Endodermal cell (in vitro differentiated cells): ENCODE measurements around the gene ST3GAL5. TPM values are rescaled to one million over a fixed set of nuclear protein-coding genes. Genes with fewer than 3 reads are reported as not detected.

Experiments used
- DNase-seq: peaks from one replicate; pipeline ENCODE4 v3.0.0-alpha.2; 2017
- H3K27ac ChIP-seq: 2 replicates; pipeline ENCODE4 v1.5.1; 2013; ENCODE audit warnings: mild to moderate bottlenecking, low read depth, low read length, moderate library complexity
- H3K27me3 ChIP-seq: 2 replicates; pipeline ENCODE4 v1.6.1; 2013; ENCODE audit warnings: mild to moderate bottlenecking, low read length, moderate library complexity; ENCODE audit not compliant: insufficient read depth, control insufficient read depth, poor library complexity, severe bottlenecking
- H3K36me3 ChIP-seq: 2 replicates; pipeline ENCODE4 v1.7.0; 2013; ENCODE audit warnings: mild to moderate bottlenecking, low read length, moderate library complexity; ENCODE audit not compliant: control insufficient read depth, insufficient read depth
- H3K4me1 ChIP-seq: one replicate; pipeline ENCODE4 v1.7.0; 2013; ENCODE audit warnings: low read length; ENCODE audit not compliant: control insufficient read depth, insufficient read depth
- H3K4me3 ChIP-seq: 2 replicates; pipeline ENCODE4 v1.5.1; 2013; ENCODE audit warnings: mild to moderate bottlenecking, low read length, moderate library complexity
- H3K9ac ChIP-seq: 2 replicates; pipeline ENCODE4 v1.6.1; 2013; ENCODE audit warnings: mild to moderate bottlenecking, low read length, moderate library complexity; ENCODE audit not compliant: poor library complexity, severe bottlenecking; ENCODE audit errors: extremely low read depth
- H3K9me3 ChIP-seq: 2 replicates; pipeline ENCODE4 v1.6.1; 2013; ENCODE audit warnings: mild to moderate bottlenecking, low read length, moderate library complexity; ENCODE audit not compliant: control insufficient read depth
- H3K27ac Mint-ChIP-seq: 2 replicates; pipeline ENCODE4 v1.8.0; 2020; ENCODE audit warnings: mixed read lengths
- H3K27me3 Mint-ChIP-seq: 2 replicates; pipeline ENCODE4 v1.8.0; 2021; ENCODE audit warnings: mild to moderate bottlenecking, mixed read lengths; ENCODE audit not compliant: insufficient read depth
- H3K36me3 Mint-ChIP-seq: 2 replicates; pipeline ENCODE4 v1.8.0; 2020; ENCODE audit warnings: low read depth, mixed read lengths
- H3K4me1 Mint-ChIP-seq: 2 replicates; pipeline ENCODE4 v1.8.0; 2020; ENCODE audit warnings: mixed read lengths
- H3K4me3 Mint-ChIP-seq: 2 replicates; pipeline ENCODE4 v1.8.0; 2020; ENCODE audit warnings: mild to moderate bottlenecking, moderate library complexity, mixed read lengths
- H3K9me3 Mint-ChIP-seq: 2 replicates; pipeline ENCODE4 v1.8.0; 2020; ENCODE audit warnings: mild to moderate bottlenecking, mixed read lengths
- WGBS, 2 experiments: methylation state at CpG; one replicate each; pipeline versions ENCODE4 v1.1.5 to v1.1.7; 2013; ENCODE audit warnings: missing lambda C conversion rate in 2 of 2, mixed read lengths in 1 of 2; ENCODE audit not compliant: insufficient coverage in 1 of 2, insufficient read length in 1 of 2; 5-methylcytosine and 5-hydroxymethylcytosine counted together
- total RNA-seq, 2 donors: library from RNA; stranded (reverse); fragmentation: NEBNext Ultra II Directional in 1 of 2; extraction: Animal tissue kit (Norgen Biotek cat#: 25700) in 1 of 2; gene quantifications; 2 replicates in 1 of 2; 3 replicates in 1 of 2; pipeline ENCODE4 v1.2.1, GENCODE V29; 2021
- TF ChIP-seq, protein P1 (sequence below): fragments of 200-600 bp; sonication (generic); conservative IDR thresholded peaks from 2 replicates; pipeline ENCODE4 v1.5.0; 2021; ENCODE audit warnings: antibody characterized with exemption, mild to moderate bottlenecking

The ST3GAL5 gene
- total RNA-seq, 2 donors from 2014 or later: 26.6 to 27.4 TPM

DNA sequence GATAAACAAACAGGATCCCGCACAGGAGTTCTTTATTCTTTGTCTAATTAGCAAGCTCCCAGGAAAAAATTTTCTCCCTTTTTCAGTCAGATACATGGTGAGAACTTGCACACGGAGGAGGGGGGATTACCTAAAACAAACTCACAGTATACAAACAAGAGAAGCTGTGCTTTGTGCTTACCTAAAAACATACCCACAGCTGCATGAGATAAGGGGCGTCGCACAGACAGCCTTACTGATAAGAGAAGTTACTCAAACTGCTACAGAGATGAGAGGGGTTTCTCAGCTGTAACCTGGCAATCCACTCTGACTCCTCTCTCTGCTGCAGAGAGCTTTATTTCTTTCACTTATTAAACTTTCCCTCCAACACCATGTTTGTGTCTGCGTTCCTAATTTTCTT, 32.9 kb upstream of the ST3GAL5 start:
- peaks cover 8% of the 10 kb centered on the region for H3K4me1 ChIP-seq
- Mint-ChIP-seq H3K36me3 (no peaks in the 10 kb centered on the region), H3K27ac (peak overlapping the region; percentile 89), H3K4me3 (peak overlapping the region; percentile 37), H3K27me3 (no peaks in the 10 kb centered on the region), H3K9me3 (no peaks in the 10 kb centered on the region), H3K4me1 (peaks cover 35% of the 10 kb centered on the region)
- H3K27ac ChIP-seq: peak overlapping the region; percentile 56
- peak; percentile 58 for DNase-seq
- peak overlapping the region; percentile 71 for H3K4me3 ChIP-seq
- H3K27me3 ChIP-seq: no peaks in the 10 kb centered on the region
- H3K9me3 ChIP-seq: no peaks in the 10 kb centered on the region
- no peaks in the 10 kb centered on the region for H3K36me3 ChIP-seq
- peak overlapping the region; percentile 52 for H3K9ac ChIP-seq
- 40 to 53% methylated on average over 4 to 5 of the region's 5 CpGs for WGBS, 2 experiments
- TF ChIP-seq, protein P1, sequence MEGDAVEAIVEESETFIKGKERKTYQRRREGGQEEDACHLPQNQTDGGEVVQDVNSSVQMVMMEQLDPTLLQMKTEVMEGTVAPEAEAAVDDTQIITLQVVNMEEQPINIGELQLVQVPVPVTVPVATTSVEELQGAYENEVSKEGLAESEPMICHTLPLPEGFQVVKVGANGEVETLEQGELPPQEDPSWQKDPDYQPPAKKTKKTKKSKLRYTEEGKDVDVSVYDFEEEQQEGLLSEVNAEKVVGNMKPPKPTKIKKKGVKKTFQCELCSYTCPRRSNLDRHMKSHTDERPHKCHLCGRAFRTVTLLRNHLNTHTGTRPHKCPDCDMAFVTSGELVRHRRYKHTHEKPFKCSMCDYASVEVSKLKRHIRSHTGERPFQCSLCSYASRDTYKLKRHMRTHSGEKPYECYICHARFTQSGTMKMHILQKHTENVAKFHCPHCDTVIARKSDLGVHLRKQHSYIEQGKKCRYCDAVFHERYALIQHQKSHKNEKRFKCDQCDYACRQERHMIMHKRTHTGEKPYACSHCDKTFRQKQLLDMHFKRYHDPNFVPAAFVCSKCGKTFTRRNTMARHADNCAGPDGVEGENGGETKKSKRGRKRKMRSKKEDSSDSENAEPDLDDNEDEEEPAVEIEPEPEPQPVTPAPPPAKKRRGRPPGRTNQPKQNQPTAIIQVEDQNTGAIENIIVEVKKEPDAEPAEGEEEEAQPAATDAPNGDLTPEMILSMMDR: no peak

DNA sequence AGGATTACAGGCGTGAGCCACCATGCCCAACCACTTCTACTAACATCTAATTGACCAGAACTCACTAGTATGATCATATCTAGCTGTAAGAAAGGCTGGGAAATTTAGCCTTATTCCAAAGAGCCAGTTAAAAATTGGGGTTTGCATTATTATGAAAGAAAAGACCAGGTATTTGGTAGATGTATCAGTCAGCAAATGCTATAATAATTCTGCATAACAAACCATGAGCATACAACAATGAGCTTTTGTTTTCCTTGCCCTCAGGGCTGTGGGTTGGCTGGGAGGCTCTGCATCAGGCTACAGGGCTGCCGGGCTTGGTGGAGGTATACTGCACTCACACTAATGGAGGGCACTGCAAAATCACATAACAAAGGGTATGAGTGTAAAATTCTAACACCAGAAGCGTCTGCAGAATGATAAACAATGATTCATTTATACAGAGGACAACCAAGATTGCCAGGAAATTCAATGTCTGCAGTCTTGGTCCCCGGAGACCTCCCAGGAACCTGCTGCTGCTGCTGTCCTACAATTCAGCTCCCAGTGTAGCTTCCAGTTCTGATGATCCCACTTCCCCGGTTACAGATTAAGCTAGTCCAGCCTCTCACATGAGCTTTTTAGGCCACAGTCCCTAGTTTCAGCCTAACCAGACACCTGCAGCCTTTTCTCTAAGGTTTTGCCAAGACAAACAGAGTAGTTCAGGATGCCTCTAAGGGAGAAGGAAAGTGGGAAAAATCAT, 32.2 kb upstream of the ST3GAL5 start:
- 80 to 86% methylated on average over 3 to 5 of the region's 5 CpGs for WGBS, 2 experiments
- Mint-ChIP-seq H3K9me3 (no peaks in the 10 kb centered on the region), H3K36me3 (no peaks in the 10 kb centered on the region), H3K4me3 (peak overlapping the region; percentile 37), H3K27ac (peak overlapping the region; percentile 89), H3K4me1 (peaks cover 32% of the 10 kb centered on the region), H3K27me3 (no peaks in the 10 kb centered on the region)
- no peaks in the 10 kb centered on the region for H3K27me3 ChIP-seq
- peak; percentile 54 for DNase-seq
- peaks cover 8% of the 10 kb centered on the region for H3K4me1 ChIP-seq
- no peaks in the 10 kb centered on the region for H3K36me3 ChIP-seq
- H3K9ac ChIP-seq: peak overlapping the region; percentile 52
- peak overlapping the region; percentile 52 for H3K4me3 ChIP-seq
- TF ChIP-seq, protein P1: no peak
- no peaks in the 10 kb centered on the region for H3K9me3 ChIP-seq
- H3K27ac ChIP-seq: peak overlapping the region; percentile 56

DNA sequence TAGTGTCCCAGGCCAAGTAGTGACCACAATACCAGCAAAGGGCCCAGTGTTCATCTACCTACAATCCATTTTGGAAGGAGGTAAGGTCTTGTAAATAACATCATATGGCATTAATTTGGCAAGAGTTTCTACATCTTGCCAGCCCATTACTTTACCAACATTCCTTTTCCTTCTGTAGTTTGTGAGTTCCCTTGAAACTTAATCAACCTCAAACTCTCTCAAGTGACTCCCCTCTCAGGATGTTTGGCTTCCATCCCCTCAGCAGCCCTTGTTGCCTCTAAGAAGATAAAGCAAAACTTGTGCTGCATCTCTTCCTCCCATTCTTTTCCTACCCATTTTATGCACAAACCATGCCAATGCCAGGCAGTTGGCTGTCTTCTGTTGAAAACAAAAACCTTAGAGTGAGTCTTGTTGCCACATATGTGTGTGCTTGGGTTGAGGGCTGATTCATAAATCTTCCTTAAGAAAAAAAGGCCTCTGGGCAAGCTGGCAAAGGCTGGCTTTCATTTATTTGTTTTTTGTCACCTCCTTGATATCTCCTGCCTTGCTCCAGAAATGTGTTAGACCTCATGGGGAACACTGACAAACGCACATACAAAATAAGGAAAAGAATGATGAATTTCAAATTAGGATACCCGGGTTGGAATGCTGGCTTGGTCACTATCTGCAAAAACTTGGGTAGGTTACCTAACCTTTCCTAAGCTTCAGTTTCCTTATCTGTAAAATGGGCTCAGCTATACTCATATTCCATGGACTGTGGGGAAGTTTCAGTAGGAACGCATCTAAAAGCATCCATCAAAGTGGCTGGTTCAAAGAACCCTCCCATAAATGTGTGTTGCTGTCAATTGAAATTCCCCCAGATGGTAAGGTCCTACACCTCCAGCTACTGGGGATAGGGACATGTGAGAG, 29.4 kb upstream of the ST3GAL5 start:
- Mint-ChIP-seq H3K4me1 (peaks cover 32% of the 10 kb centered on the region), H3K9me3 (no peaks in the 10 kb centered on the region), H3K4me3 (no peak overlapping the region), H3K36me3 (no peaks in the 10 kb centered on the region), H3K27me3 (peaks cover under 1% of the 10 kb centered on the region), H3K27ac (no peak overlapping the region)
- no peak overlapping the region for H3K9ac ChIP-seq
- H3K4me3 ChIP-seq: no peak overlapping the region
- H3K4me1 ChIP-seq: peaks cover 8% of the 10 kb centered on the region
- no peak for DNase-seq
- no peaks in the 10 kb centered on the region for H3K36me3 ChIP-seq
- no peaks in the 10 kb centered on the region for H3K27me3 ChIP-seq
- 91 to 97% methylated on average over 3 of the region's 3 CpGs for WGBS, 2 experiments
- H3K9me3 ChIP-seq: no peaks in the 10 kb centered on the region
- H3K27ac ChIP-seq: no peak overlapping the region
- TF ChIP-seq, protein P1: no peak
